ENCODE data around the gene PTPRS. TPM values are rescaled to one million over a fixed set of nuclear protein-coding genes. Genes with fewer than 3 reads are reported as not detected.

The PTPRS gene
- polyA plus RNA-seq, 1 donor (not counting 4 experiments of a cell fraction or from before 2014, with no cell fraction given) = 2.5 TPM

GRCh38 chr19:5355693-5356092 is 15.1 kb upstream of the PTPRS start:
- Histone ChIP-seq H3K4me3 (ENCODE audit: control insufficient read depth in 2 of 3, extremely low read depth in 1 of 3, insufficient read depth in 2 of 3, low read depth in 1 of 3, low read length in 3 of 3) (no peak overlapping the region), H3K27ac (ENCODE audit: control insufficient read depth, insufficient read depth, low read length) (no peak overlapping the region), H3K27me3 (ENCODE audit: control insufficient read depth, extremely low read depth, insufficient read depth, low read length) (no peaks in the 10 kb centered on the region), H3K9ac (ENCODE audit: control insufficient read depth, extremely low read depth, insufficient read depth, low read length) (no peak overlapping the region), H3K4me1 (ENCODE audit: control insufficient read depth, extremely low read depth, insufficient read depth, low read length) (no peaks in the 10 kb centered on the region), H3K9me3 (ENCODE audit: control insufficient read depth, low read depth, low read length) (no peaks in the 10 kb centered on the region), H3K4me2 (ENCODE audit: control insufficient read depth, extremely low read depth, insufficient read depth, low read depth, low read length) (no peak overlapping the region), H3K79me2 (ENCODE audit: control insufficient read depth, insufficient read depth, low read length) (no peaks in the 10 kb centered on the region), H4K20me1 (ENCODE audit: control insufficient read depth, extremely low read depth, insufficient read depth, low read length) (no peaks in the 10 kb centered on the region), H3K9me1 (ENCODE audit: control insufficient read depth, extremely low read depth, insufficient read depth, low read length) (no peaks in the 10 kb centered on the region), H3K36me3 (ENCODE audit: control insufficient read depth in 2 of 2, extremely low read depth in 1 of 2, insufficient read depth in 2 of 2, low read length in 2 of 2) (no peaks in the 10 kb centered on the region), H2AFZ (ENCODE audit: control insufficient read depth, low read length) (no peak overlapping the region)
- DNase-seq (ENCODE audit: low read depth, low spot score) = no peak
- FAIRE-seq = no peak
- no peak for TF ChIP-seq CTCF (optimal IDR thresholded peaks at IDR 0.05 in 1 of 3, IDR thresholded peaks at IDR 0.05 in 1 of 3, conservative IDR thresholded peaks at IDR 0.05 in 1 of 3; ENCODE audit: extremely low read depth in 1 of 3, insufficient read depth in 2 of 3, low read length in 3 of 3)
- TF ChIP-seq EZH2 (IDR thresholded peaks at IDR 0.05; ENCODE audit: low read length) = no peak
- dilution Hi-C loops (cut with MboI; ENCODE audit: extremely low pct_ligation_motif_present, low sequenced_read_pairs) = no loop called here

DNA sequence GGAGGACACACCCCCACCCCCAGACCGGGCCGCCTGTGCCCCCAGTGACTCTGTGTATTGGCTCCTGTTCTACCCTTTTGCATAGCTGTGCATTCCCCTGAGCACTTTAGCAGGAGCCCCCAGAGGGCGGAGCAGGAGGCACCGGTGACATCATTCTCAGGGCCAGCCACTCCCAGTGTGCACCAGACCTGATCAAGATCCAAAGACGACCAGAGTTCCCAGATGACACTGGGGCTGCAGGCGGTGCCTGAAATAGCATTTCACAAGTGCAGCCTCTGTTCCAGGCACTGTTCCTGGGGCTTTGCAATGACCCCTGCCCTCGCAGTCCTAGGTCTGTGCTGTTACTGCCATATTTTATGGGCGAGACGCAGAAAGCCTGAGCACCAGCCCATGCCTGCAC is 14.5 kb upstream of the PTPRS start:
- no peak overlapping the region for H3K4me3 ChIP-seq (ENCODE audit: control insufficient read depth in 2 of 3, extremely low read depth in 1 of 3, insufficient read depth in 2 of 3, low read depth in 1 of 3, low read length in 3 of 3)
- no peaks in the 10 kb centered on the region for H3K4me1 ChIP-seq (ENCODE audit: control insufficient read depth, extremely low read depth, insufficient read depth, low read length)
- FAIRE-seq (no peak), DNase-seq (ENCODE audit: low read depth, low spot score) (no peak)
- H3K27ac ChIP-seq (ENCODE audit: control insufficient read depth, insufficient read depth, low read length) = no peak overlapping the region
- no peaks in the 10 kb centered on the region for H3K79me2 ChIP-seq (ENCODE audit: control insufficient read depth, insufficient read depth, low read length)
- H4K20me1 ChIP-seq (ENCODE audit: control insufficient read depth, extremely low read depth, insufficient read depth, low read length) = no peaks in the 10 kb centered on the region
- H3K27me3 ChIP-seq (ENCODE audit: control insufficient read depth, extremely low read depth, insufficient read depth, low read length) = no peaks in the 10 kb centered on the region
- H3K9me3 ChIP-seq (ENCODE audit: control insufficient read depth, low read depth, low read length) = no peaks in the 10 kb centered on the region
- dilution Hi-C loops (cut with MboI; ENCODE audit: extremely low pct_ligation_motif_present, low sequenced_read_pairs) = no loop called here
- no peak overlapping the region for H2AFZ ChIP-seq (ENCODE audit: control insufficient read depth, low read length)
- no peaks in the 10 kb centered on the region for H3K36me3 ChIP-seq (ENCODE audit: control insufficient read depth in 2 of 2, extremely low read depth in 1 of 2, insufficient read depth in 2 of 2, low read length in 2 of 2)
- no peaks in the 10 kb centered on the region for H3K9me1 ChIP-seq (ENCODE audit: control insufficient read depth, extremely low read depth, insufficient read depth, low read length)
- no peak overlapping the region for H3K4me2 ChIP-seq (ENCODE audit: control insufficient read depth, extremely low read depth, insufficient read depth, low read depth, low read length)
- TF ChIP-seq CTCF (optimal IDR thresholded peaks at IDR 0.05 in 1 of 3, IDR thresholded peaks at IDR 0.05 in 1 of 3, conservative IDR thresholded peaks at IDR 0.05 in 1 of 3; ENCODE audit: extremely low read depth in 1 of 3, insufficient read depth in 2 of 3, low read length in 3 of 3) (no peak), EZH2 (IDR thresholded peaks at IDR 0.05; ENCODE audit: low read length) (no peak)
- H3K9ac ChIP-seq (ENCODE audit: control insufficient read depth, extremely low read depth, insufficient read depth, low read length) = no peak overlapping the region

All from keratinocyte (primary cell).